HG03460 (cell line): ENCODE results near the gene C2orf76.

ENCODE experiments used
- ATAC-seq: cut with Tn5 transposase; IDR thresholded peaks from one replicate; pipeline ENCODE4 v1.9.1; 2021; ENCODE audit not compliant: unreplicated experiment

C2orf76 gene

DNA sequence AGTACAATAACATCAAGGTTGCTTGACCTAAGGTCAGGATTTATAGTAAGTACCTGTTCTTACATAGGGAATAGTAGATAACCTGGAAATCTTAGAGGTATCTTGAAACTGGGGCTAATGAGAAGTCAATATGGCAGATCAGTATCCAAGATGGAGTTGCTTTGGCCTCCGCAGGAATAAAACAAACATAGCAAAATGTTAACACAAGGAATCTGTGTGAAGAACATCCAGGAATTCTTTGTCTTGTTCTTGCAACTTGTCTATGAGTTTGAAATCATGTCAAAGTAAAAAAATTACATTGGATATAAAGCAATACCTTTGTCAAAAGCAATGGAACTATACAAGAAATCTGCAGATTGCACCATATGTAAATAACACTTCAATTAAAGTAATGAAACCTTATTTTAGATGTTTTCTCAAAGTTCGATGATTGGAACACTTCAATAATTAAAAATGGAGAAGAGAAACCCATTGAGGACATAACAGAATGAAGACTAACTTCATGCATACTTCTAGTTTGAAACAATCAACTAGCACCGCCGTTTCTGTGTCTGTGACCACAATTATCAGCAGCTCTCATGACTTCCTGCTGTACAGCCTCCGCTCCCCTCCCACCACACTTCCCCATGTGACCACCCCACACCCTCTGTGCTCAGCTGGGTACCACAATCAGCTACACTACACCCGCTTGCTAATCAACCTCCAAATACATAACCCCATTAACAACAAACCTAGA lies 27.6 kb downstream of the C2orf76 start:
- ATAC-seq = peak; percentile 100

GRCh38 chr2:119338272-119338671 lies 28.4 kb downstream of the C2orf76 start:
- no peak for ATAC-seq

DNA sequence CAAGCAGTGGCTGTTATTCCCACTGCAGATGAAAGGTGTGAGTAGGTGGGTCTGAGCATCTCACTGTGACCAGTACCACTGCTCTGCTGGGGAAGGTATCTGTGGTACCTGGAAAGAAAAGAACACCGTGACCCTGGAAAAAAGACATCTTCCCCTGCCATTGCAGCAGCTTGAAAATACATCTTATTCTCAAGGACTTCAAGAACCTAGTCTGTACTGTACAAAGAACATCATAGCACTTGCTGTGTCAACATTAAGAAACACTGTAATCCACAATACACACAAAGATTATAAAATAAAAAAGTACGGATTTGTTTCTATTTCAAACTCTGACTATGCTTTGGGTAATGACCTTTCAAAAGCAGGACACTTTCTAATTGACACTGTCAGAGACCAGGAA lies 28.9 kb downstream of the C2orf76 start:
- no peak for ATAC-seq

DNA sequence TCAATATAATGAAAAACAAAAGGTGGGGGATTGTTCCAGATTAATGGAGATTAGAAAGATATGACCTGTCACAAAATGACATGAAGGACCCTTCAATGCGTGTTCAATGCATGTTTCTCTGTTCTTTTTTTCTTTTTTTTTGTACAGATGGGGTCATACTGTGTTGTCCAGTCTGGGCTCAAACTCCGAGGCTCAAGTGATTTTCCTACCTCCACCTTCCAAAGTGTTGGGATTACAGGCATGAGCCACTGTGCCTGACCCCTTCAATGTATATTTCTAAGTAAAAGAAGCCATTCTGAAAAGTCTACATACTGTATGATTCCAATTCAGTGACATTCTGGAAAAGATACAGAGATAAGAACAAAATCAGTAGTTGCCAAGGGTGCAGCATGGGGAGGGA lies 32.8 kb downstream of the C2orf76 start:
- ATAC-seq = no peak

DNA sequence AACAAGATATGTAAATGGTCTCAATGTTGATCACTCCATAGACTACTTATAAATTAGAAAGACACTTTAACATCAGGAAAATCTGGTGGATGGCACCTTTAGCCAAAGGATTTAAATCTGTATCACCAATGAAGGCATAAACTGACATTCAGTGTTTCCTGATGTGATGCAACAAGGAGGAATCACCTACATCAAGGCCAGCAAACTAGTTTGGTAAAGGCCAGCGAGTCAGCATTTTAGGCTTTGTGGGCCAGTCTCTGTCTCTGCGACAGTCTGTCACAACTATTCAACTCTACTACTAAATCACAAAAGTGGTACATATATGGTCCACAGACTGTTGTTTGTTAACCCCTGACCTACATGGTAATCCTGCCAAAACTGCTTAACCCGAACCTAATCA lies 33.3 kb downstream of the C2orf76 start:
- ATAC-seq = no peak

DNA sequence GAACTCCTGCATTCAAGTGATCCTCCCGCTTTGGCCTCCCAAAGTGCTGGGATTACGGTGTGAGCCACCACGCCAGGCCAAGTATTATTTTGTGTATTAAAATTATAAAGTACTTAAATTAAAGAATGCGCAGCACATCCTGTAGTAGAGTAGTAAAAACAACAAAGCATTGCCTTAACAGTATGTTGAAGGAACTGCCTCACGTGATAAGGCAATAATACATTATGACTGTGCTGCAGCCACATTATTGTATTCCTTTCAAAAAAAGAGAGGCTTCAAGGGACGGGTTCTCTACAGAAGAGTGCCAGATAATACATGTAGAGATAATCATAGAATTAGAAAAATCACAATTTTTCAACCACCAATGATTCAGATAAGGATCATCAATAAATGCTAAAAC lies 33.7 kb downstream of the C2orf76 start:
- ATAC-seq = no peak

DNA sequence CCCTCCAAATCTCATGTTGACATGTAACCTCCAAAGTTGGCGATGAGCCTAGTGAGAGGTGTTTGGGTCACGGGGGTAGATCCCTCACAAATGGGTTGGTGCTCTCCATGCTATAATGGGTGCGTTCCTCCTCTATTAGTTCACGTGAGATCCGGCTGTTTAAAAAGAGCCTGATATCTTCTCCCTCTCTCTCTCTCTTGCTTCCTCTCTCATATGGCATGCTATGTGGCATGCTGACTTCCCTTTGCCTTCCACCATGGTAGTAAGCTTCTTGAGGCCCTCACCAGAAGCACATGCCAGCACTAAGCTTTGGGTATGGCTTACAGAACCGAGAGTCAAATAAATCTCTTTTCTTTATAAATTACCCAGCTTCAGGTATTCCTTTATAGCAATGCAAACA lies 39.2 kb downstream of the C2orf76 start:
- no peak for ATAC-seq

DNA sequence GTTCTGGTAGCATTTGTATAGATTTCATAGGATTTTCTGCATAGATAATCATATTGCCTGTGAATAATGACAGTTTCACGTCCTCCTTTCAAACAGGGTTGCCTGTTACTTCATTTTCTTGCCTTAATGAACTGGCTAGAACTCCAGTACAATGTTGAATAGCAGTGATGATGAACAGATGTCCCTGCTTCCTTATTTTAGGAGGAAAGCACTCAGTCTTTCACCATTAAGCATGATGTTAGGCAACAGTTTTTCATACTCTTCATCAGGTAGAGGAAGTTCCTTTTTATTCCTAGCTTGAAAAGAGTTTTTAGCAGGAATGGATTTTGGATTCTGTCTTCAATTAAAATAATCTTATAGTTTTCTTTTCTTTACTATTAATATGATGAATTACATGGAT lies 39.7 kb downstream of the C2orf76 start:
- ATAC-seq = no peak

- no peak for ATAC-seq
Observed at GRCh38 chr2:119324685-119325270, 41.9 kb downstream of the C2orf76 start.

DNA sequence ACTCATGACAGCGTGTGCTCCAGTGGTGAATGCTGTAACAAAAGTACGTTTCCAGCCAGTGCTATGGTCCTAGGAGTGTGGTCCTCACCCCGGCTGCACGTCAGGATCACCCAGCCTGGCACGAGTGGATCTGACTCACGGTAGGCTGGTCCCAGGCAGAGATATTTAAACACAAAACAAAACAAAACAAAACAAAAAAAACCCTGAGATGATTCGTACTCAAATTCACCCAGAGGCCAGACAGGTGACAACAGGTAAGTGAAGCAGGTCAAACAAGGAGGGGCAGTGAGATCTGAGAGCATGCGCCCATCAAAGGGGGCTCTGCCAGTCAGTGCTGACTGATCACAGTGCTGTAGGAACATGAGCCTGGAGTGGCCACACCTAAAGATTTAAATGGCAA lies 43.2 kb downstream of the C2orf76 start:
- ATAC-seq = no peak

DNA sequence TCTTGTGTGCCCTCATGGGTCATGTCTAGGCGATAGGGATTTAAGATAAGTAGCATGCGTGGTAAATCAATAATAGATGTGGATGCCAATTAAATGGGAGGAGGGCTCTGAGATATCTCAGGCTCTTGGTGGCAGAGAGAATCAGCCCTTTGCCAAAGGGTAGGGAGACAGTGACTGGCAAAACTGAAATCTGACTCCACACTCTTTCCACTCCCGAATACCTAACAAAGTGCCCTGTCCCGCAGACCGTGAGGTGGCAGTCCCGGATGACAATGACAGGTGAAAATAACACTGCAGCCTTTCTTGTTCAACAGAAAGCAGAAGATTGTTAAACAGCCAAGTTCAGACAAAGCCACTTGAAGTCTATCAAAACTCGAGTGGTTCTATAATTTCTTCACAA lies 47.0 kb downstream of the C2orf76 start:
- ATAC-seq = no peak

DNA sequence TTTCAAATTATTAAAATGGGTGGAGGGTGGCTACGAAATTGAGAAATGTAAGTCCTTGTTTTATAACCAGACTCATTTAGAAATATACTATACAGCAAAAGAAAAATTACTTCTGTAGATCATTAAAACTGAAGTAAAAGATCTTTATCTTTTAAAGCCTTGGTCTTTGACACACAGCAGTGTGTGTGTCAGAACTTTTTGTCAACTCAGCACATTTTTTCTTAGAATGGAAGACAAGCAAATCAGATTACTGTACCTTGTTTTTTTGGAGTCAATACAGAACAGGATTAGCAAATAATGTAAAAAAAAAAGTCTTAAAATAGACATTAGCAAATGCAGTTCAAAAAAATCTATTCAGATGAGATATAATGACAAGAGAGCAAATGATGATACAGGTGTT lies 49.1 kb downstream of the C2orf76 start:
- ATAC-seq = no peak

DNA sequence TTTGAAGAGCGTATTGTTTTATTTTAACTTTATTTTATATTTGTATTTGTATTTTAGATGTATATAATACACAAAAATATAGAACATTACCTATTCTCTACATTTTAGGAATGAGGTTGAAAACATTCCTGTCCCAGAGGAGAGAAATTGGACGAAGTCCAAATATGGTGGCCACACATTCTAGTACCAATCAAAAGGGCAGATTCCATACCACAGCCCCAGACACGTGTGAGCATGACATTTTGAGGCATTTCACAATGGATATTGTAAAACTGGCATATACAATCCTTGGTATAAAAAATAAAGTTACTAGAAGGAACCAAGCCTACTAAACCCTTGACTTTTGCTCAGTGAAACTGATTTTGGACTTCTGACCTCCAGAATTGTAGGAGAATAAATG lies 50.6 kb downstream of the C2orf76 start:
- no peak for ATAC-seq

GRCh38 chr2:119315241-119315925 lies 51.3 kb downstream of the C2orf76 start:
- no peak for ATAC-seq

- ATAC-seq = no peak
Observed at GRCh38 chr2:119311831-119312230, 54.8 kb downstream of the C2orf76 start.

DNA sequence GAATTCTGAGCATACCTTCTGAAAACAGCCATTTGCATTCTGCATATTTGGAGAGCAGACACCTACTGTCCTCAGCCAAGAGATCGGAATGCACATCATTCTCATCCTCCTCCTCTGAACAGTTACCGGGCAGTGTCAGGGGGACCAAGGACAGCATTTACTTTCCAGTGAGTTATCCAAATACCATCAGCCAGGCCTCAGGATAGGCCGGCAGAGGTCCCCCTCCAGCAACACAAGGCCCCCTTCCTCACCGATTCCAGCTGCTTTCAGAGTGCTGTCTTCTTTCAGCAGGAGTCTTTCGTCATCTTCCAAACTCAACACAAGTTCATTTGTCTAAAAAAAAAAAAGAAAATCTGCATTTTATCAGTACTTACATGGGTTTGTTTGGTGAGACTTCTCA lies 55.3 kb downstream of the C2orf76 start:
- no peak for ATAC-seq

DNA sequence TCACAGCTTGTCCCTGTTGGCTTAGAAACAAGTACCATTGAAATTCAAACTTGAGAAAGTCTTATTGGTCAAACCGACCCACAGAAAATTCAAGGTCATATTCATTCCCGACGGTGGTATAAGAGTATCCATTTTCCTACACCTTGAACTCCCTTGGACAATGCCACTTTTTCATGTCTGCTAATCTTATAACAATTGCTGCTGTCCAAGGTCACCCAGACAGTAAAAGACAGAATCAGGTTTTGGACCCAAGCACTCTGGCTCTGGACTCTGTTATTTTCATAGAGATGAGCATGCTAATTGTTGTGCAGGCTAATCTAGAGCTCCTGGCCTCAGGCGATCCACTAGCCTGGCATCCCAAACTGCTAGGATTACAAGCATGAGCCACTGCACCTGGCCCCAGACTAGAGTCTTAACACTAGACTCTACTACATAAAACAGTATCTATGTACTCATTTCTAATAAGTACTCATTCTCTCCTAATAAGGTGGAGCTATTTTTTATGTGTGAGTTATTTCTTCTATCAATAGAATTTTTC lies 57.8 kb downstream of the C2orf76 start:
- no peak for ATAC-seq

- ATAC-seq = no peak
Observed at GRCh38 chr2:119307419-119308140, 59.1 kb downstream of the C2orf76 start.

DNA sequence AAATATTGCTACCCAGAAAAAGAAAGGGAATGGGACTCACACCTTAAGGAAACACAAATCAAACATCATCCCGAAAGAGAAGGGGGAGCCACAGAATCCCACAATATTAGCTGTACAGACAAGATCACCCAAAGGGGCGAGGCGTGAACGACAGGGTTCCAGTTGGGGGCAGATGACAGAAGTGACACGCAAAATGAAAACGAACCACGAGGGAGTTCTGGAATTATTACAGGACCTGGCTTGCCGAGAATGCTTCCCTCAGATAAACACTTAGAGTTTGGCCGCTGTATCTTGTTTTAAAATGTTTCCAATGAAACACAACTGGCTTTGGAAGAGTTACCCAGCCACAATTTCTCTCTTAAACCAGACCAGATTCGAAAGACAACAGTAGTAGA lies 60.4 kb downstream of the C2orf76 start:
- ATAC-seq = no peak

DNA sequence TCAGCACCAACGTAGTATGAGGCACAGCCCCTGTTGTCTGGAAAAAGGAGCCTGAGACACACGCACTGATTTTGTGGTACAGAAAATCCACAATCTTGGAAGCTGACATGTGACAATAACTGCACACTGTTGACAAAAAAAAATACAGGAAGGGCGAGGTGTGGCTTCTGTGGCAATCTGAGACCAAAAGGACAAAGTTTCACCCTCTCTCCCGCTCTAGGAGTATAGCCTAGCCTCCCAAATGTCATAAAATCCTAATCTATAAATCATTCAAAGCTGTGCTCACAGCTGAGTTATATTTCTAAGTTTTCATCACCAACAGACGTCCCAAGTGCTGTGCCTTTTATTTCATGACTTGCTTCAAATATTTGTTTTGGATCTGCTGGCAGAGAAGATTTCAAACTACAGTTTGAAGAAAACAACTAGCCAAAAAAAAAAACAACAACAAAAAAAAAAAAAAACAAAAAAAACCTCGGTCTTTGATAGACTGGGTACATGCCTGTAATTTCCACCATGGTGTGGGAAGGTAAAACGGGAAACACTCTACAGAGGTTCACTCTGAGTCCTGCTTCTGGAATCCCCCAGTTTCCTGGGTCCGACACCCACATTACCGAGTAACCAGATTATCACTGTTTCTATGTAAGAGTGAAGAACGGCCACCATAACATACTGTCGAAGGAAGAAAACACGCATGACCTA lies 61.0 kb downstream of the C2orf76 start:
- ATAC-seq = no peak

- ATAC-seq = no peak
Observed at GRCh38 chr2:119304847-119305246, 61.8 kb downstream of the C2orf76 start.
